GM12892 (cell line): ENCODE measurements around the gene PHF21A.

Experiments
- POLR2A ChIP-seq: IDR thresholded peaks from 2 replicates; pipeline ENCODE4 v1.6.1; 2011; ENCODE audit warnings: low read depth, low read length, control low read depth
- POLR2AphosphoS5 ChIP-seq: IDR thresholded peaks from 2 replicates; pipeline ENCODE4 v1.6.1; 2011; ENCODE audit warnings: low read depth, low read length, control low read depth
- TAF1 ChIP-seq: IDR thresholded peaks from 2 replicates; pipeline ENCODE4 v1.6.1; 2011; ENCODE audit warnings: low read depth, mild to moderate bottlenecking, control low read depth, low read length, borderline replicate concordance

DNA sequence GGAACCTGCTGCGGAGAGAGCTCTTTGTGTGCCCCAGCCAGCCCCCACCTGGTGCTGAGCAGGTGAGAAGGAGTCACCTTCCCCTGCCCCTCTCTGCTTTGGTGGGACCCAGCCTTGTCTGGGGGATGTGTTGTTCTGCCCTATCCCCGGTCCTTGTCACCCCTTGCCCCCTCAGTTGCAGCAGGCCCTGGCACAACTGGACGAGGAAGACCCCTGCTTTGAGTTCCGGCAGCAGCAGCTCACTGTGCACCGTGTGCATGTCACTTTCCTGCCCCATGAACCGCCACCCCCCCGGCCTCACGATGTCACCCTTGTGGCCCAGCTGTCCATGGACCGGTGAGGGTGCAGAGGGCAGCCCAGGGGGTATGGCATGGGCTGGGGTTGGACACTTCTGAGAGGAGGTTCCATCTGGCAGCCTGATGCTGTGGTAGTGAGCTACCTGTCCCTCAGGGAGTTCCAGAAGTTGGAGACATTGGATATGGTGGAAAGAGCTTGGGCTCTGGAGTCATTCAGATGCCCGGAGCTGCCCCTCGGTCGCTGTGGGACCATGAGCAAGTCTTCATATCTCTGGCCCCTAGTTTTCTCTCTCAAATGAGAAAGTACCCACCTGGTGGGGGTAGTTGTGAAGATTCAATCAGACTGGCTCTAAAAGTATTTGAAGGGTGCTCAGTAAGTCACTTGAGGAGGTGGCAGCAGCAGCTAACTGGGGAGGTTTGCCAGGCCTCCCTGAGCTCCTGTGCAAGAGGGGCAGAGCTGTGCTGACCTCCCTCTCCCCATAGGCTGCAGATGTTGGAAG, 194.5 kb downstream of the PHF21A start:
- TF ChIP-seq POLR2AphosphoS5 = no peak
- no peak for TF ChIP-seq POLR2A
- no peak for TF ChIP-seq TAF1
